A673 (cell line): ENCODE data around the gene MARS2.

Source experiments
- CTCF ChIP-seq: fragments of 300-800, 200-600 bp; sonication (generic); conservative IDR thresholded peaks from 2 replicates; pipeline ENCODE4 v1.5.1; 2017; ENCODE audit warnings: low read depth, mild to moderate bottlenecking, antibody characterized with exemption, low read length, moderate library complexity, mixed read lengths
- EZH2 ChIP-seq: fragments of 200-600 bp; sonication (generic); IDR thresholded peaks from 2 replicates; pipeline ENCODE4 v1.6.1; 2017; ENCODE audit warnings: borderline replicate concordance, low read depth, mild to moderate bottlenecking, mixed read lengths, antibody characterized with exemption, low read length; ENCODE audit not compliant: poor library complexity, severe bottlenecking

DNA sequence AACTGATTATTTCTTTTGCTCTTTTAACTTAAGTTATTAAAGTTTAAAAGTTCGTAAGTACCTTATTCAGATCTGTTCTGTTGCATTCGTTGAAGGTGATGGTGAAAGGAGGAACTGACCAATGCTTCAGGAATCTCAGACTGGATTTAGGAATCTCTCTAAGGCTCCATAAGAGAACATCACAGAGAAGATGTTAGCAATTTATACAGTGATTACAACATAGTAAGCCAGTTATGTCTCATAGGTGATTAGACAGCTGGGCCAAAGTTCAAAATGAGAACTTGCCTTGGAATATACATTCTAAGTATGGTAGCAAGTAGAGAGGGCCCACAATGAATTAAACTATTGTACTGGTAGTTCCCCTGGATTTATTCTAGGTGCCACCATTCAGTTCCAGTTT, 3.2 kb downstream of the MARS2 start:
- TF ChIP-seq CTCF (no peak), EZH2 (no peak)
